Vagina (tissue), 2 donors: ENCODE data around the gene ADAMTS2.

Experiments used
- CTCF ChIP-seq, 3 experiments: fragments of 450-650 bp in 2 of 3; fragments of 200-600 bp in 1 of 3; sonication (generic) in 1 of 3; IDR thresholded peaks; one replicate each; pipeline ENCODE4 v1.5.1; 2017 to 2019; ENCODE audit warnings: antibody characterized with exemption in 3 of 3, mild to moderate bottlenecking in 2 of 3, moderate library complexity in 2 of 3
- POLR2AphosphoS5 ChIP-seq, 2 donors: sonication (generic); formaldehyde crosslinking; IDR thresholded peaks; one replicate each; pipeline ENCODE4 v1.9.0; 2017; ENCODE audit warnings: antibody characterized with exemption in 2 of 2, mild to moderate bottlenecking in 2 of 2, low read depth in 1 of 2; ENCODE audit not compliant: insufficient read depth in 1 of 2

- TF ChIP-seq CTCF (IDR thresholded peaks at IDR 0.05) (no peak), POLR2AphosphoS5 (IDR thresholded peaks at IDR 0.05; ENCODE audit: insufficient read depth in 1 of 2, low read depth in 1 of 2) (no peak)
Measured at GRCh38 chr5:179217956-179218942, 127.0 kb downstream of the ADAMTS2 start.
